T-helper 2 cell (primary cell): Measurements from ENCODE around the gene MEIS2.
"Not testable (repeated sequence)": the region's sequence is repeated elsewhere in the genome, so short reads cannot be mapped to it uniquely, and the experiment has no call there.

Experiments used
- DNase-seq, 5 experiments: peaks; one replicate each; pipeline versions ENCODE4 v3.0.0 to v3.0.0-alpha.2; 2012 to 2022

Gene MEIS2

DNA sequence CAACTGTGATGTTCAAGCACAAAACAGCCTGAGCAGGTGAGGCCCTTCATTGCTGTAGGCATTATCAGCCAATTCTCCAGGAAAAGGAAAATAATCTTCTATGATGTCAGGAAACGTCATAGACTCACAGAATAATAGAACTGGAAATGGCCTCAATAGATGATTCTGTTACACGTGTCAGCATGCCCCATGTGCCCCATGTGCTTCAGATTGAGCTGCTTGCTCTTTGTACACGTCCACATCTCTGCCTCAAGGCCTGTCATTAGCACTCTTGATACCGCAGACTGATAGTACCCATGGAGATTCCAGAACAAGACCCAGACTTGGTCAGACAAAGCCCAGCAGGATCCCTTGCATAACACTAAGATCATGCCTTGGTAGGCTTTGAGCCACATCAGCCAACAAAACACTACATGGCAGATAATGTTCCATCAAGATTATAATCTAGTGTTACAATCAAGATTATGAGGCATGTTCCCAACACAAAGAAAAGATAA is 95.9 kb downstream of the MEIS2 start:
- no peak for DNase-seq

DNA sequence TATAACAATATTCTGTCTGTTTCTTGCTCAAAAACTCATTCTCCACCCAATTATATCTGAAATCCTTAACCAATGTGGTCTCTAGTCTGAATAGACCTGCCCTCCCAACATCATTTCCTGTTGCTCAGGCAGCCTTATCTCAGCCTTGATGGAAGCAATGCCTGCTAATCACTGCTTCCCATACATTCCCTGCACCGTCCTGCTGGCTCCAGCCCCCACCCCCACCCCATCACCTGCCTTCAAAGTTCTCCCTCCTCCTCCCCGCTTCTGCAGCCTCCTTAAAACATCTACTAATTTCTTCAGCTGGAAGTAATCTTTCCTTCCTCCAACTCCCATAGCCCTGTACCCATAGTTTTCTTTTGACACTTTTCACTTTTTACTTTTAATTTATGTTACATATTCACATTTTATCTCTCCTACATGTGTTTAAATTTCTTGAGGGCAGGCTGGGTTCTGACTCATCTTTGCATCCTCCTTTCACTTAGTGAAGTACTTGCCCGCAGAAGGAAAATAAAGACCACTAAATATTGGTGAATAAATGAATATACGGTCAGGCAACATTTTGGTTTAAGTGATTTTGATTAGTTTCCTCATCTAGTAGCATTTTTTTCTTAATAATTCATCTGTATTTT is 98.2 kb downstream of the MEIS2 start:
- DNase-seq = no peak

DNA sequence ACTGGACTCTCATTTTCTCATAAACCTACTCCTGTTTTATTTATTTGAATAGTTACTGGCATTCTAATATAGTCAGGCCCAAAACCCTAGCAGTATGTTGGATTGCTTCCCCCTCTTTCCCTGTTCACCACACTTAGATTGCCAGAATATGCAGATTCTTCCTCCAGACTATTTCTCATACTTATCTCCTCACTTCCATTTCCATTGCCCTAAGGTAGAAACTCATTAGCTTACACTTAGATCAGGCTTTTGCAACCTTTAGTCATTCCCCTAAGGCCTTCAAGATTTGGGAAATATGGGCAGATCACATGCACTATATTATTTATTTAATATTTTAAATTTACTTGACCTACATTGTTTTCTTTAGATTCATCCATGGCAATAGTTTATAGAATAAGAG is 98.9 kb downstream of the MEIS2 start:
- DNase-seq = no peak

DNA sequence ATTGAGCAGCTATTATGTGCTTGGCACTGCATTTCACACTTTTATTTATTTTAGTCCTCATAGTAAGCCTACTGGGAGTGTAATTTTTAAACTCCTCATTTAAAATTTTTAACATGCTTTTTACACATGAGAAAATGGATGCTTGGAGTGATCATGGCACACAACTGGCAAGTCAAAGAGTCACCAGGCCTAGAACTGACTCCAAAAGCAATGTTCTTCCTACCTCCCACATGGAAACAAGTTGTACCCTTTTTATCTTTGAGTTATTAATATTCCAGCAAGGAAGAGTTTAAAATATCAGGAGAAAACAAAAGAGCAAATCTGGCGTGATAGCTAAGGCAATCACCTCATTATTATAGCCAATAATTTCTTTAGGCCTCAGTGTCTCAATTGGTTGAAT is 100.6 kb downstream of the MEIS2 start:
- DNase-seq = no peak

DNA sequence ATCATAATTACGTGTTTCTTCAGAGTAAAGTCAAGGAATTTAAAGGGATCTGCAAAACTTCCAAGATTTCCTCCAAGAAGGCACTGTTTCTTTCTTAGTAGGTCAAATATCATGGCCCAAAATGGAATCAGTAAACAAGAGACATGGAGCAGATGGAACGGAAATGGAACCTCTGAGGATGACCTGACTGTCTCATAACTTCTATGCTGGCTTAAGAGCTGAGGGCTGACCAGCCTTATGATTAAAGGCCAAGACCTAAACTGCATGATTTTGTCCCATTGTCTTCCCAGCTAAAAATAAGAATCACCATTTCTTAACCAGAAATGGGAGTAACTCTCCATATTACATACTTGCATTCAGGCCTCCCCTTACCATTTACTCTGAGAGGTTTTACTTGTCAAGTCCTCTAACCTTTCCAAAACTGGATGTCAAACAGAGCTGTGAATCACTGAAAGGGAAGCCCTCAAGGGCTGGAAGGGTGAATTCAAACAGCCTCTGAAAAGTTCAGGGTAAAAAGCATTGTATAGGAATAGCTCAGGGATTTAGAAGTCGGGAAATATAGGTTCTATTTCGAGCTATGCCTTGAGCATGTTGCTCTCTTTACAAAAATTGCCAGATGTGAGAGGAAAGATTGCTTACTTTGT is 103.7 kb downstream of the MEIS2 start:
- no peak for DNase-seq

DNA sequence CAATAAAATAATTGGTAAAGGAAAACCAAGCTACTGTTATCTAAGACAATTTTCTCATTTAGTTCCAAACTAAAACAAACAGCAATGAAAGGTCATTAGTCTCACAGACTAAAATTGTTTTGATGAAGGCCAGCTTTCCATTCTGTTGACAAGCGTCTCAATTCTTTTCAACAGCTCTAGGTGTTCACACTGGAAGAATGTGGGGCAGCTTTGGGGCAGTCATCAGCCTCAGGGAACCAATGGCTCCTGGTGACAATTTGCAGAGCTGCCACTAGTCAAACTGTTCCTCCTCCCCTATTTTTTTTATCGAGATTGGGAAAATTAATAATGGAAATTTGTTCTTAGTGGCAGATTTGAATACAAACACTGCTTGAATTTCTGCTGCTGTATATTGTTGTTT is 104.2 kb downstream of the MEIS2 start:
- DNase-seq = no peak

DNA sequence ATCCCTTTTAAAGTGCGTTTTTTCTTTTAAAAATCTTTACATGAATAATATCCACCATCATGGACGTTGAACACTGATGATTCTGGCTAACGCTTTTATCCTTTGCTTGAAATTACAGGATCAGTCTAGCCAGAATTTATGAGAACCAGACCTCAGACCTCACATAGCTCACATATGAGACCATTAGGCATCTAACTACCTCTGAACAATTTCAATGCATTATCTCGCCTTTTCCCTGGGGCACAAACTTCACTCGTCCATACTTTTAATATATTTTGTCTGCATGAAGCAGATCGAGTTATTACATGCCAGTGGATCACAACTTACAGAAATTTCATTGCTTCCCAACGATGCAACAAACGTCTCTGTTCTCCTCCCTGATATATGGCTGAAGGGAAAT is 105.6 kb downstream of the MEIS2 start:
- no peak for DNase-seq

DNA sequence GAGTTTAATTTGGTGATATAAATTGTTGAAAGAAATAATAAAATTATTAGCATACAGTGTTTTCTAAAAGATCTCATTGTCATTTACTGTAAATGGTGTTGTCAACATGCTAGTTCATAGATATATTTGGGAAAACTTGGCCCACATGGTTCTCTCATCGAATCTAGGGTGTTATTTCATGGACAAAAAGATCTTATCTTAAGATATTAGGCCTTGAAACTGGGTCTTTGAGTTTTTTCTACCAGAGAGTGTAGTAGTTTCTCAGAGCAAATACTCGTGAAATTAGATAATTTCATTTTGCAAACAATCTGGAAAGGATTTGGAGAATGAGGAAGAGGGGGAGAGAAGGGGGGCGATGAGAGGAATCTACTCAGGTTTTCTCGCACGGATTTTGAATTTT is 107.9 kb downstream of the MEIS2 start:
- DNase-seq = no peak

DNA sequence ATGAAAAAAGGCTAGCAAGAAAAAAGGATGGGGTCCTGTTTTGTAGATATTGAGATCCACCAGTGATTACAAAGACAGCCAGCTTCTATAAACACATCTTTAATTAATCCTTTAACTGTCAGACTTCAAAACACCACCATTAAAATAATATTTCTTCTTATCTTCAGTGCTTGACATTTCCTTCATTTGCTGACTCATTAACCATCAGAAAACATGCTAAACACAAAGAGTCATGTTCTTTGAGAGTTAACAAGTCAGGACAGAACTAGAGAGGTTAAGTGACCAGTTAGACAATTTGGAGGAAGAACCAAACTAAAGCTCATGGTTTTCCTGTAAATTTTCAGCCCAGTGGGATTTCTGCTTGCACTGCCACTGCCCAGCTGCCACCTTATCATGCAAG is 111.4 kb downstream of the MEIS2 start:
- no peak for DNase-seq

DNA sequence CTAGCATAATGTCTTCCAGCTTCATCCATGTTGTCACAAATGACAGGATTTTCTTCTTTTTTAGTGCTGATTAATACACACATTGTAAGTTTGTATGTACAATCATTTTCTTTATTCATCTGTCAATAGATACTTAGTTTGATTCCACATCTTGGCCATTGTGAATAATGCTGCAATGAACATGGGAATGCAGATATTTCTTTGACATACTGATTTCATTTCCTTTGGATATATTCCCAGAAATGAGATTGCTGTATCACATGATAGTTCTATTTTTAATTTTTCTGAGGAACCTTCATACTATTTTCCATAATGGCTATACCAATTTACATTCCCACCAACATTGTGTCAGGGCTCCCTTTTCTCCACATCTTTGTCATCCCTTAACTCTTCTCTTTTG is 117.9 kb downstream of the MEIS2 start:
- no peak for DNase-seq

DNA sequence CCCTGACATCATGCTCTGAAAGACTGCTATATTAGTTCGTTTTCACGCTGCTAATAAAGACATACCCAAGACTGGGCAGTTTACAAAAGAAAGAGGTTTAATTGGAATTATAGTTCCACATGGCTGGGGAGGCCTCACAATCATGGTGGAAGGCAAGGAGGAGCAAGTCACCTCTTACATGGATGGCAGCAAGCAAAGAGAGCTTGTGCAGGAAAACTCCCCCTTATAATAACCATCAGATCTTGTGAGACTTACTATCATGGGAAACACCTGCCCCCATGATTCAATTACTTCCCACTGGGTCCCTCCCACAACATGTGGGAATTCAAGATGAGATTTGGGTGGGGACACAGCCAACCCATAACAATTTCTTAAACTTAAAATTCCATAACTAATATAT is 120.1 kb downstream of the MEIS2 start:
- DNase-seq = not testable (repeated sequence)

DNA sequence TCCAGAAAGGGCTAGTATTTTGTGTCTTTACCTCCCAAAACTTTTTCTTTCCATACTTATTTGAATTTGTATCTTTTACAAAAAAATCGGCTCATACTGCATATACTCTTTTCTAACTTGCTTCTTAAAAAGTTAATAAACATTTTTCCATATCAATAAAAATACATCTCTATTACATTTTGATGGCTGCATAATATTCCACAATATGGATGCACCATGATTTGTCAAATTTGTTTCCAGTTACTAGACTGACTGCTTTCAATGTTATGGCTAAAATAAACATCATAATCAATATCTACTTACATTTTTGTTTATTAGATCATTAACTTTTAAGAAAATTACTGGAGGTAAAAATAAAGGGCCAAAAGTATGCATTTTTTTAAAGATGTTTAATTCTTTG is 121.7 kb downstream of the MEIS2 start:
- no peak for DNase-seq

DNA sequence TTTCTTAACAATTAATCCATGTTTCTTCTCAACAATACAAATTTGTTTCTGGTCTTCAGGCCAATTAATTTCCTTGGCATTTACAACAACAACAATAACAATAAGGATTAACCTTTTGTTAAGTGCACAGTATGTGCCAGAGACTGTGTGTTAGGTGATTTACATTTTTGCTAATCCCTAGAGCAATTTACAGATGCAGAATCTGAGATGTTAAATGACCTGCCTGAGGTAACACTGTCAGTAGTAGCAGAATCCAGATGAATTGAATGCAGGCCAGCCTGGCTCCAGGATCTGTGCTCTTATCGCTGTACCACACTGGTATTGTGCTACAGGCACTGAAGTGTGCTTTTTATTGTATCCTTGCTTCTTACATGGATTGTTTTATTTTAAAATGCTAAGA is 122.2 kb downstream of the MEIS2 start:
- DNase-seq = no peak

DNA sequence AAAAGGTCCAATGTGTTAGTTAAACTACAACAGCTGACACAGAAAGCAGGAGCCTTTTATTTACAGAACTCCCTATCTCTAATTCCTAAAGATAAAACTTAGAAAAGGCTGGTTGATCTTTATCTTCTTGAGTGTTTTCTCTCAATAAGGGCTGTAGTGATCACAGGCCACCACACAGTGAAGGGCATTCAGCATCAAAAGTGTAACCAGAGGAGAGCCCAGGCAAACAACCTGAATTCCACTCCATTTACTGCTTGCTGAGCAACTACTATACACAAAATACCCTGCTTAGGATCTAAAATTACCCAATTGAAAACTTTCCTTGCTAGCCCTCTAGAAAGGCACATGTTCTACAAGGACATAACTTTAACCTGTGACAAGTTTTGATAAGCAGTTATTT is 122.7 kb downstream of the MEIS2 start:
- no peak for DNase-seq

DNA sequence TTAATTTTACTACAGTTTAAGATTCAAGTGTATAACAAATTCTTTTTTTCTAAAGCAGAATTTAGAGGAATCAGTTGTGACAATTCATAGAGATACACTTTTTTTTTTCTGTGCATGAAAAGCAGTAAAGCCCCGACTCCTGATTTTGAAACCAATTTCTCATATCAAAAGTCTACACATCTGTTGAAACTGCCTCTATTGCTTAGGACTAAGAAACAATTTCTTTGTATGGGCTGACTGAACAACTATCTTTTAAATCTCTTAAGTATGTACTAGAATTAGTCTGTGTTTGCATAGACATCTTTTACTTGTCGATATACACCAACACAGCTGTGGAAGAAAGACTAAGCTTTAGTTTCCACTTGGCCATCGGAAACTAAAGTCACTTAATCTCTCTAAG is 127.6 kb downstream of the MEIS2 start:
- no peak for DNase-seq

DNA sequence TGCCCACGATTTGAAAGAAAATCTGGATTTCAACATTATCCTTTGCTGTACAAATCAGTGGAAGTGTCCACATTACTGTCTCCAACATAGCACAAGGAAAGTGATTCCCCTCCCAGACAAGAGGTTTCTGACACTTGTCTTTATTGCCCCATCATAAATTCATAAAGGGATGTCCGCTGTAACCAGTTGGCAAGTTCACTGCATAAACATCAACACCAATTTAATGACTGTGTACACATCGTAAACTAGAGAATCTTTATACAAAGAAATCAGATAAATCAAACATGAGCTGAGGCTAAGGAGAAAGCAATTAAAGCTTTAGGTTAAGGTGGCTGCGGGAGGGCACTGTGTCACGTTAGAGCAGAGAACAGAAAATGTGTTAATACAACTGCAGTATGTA is 129.8 kb downstream of the MEIS2 start:
- DNase-seq = no peak

DNA sequence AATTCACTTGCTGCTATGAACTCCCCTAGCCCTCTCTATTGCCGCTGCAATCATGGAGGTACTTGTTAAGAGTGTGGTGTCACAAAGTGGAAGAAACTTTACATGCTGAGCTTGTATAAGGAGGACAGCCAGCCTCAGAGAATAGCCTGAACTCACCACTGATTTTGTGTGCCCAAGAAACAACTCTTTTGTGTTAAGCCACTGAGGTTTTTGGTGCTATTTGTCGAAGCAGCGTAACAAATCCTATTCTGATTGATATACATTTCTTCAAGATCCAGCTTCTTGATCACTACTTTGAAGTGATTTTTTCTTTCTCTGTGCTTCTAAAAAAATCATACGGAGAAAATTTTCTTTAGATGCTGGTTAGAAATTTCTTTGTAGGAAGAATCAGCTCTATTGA is 132.4 kb downstream of the MEIS2 start:
- no peak for DNase-seq

DNA sequence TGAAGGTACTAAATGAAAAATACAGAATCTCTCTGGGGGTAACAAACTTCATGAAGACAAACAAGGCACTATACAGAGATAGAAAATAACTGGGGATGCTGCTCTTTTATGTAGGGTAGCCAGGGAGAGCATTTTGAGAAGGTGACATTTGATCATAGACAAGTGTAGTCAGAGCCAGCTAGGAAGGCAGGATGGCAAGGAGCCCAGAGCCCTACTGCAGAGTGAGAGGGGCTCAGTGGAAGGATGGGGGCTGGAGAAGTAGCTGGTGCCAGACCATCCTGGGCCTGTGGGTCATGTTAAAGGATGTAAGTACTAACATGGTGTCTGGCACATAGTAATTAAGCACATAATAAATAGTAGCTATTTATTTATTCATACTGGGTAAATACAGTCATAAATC is 133.6 kb downstream of the MEIS2 start:
- no peak for DNase-seq

DNA sequence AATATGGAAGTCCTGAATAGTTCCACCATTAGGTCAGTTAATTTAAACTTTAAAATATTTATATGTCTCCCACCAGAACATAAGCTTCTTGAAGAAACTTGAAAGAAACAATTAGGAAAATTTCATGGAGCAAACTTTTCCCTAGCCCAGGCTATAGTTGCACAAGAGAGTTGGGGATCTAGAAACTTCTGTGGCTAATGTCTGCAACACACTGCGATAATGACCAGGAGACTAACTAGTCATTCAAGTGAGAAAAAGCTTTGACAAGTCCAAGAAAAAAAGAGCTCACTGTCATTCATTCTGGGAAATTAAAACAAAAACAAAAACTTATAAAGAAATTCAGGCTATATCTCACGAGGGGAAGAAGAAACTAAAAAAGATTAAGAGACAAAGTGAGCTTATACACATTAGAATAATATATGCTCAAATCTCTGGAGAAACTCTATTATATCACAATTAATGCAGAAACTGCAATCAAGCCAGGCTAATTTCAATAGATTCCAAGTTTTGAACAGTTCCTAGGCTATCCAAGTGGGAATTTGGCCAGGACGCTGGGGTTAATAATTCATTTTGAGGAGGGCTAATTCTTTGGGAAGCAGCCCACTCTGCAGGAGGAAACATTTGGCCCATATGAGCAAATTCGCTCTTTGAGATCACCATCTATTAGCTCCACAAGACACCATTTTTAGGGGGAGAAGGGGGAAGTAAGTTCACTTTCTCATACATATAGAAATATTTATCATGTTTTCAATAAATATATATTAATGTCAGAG is 134.6 kb downstream of the MEIS2 start:
- DNase-seq = no peak

DNA sequence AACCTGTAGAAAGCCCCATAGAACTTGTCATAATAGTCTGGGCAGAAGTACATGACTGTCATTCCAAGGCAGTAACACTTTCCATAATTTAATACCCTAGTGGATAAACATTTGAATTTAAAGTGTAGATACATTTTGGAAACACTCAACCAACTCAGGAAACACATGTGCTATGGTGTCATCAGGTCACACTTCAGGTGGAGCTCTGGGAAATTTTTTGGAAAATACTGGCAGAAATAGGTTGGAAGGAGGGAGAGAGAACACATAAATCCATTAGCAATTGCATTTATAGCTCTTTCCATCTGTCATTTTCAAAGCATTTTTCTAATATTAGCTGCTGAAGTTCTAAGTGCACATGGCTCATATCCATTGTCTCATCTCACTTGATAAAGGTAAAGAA is 135.7 kb downstream of the MEIS2 start:
- DNase-seq = no peak

DNA sequence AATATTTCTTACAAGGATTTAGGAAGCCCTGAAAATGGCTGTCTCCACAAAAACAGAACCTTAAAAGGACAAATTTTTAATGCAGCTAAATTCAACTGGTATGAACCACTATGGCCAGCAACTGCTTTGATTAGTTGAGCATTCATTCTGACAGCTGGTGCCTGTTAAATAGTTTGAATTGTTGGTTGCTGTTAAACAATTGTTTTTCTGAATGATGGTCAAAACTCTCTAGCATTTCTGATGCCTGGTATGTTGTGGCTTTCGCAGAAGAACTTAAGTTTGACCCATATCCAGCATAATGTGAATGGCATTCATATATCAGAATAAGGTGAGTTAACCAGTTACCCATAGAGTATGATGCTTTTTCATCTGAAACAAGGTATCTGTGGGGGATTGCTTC is 138.4 kb downstream of the MEIS2 start:
- DNase-seq = no peak

DNA sequence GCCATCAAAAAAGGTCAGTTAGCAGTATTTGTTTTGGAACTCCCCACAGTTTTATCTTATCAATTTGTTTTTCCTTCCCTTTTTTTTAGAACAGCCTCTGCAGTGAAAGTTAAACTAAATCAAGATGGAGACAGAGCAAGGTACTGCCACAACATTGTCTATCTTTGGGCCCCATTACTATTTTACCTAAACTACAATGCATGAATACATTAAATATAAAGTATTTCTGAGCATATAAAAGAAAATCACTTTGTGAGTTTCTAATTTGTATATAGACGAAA is 139.5 kb downstream of the MEIS2 start:
- DNase-seq = no peak

DNA sequence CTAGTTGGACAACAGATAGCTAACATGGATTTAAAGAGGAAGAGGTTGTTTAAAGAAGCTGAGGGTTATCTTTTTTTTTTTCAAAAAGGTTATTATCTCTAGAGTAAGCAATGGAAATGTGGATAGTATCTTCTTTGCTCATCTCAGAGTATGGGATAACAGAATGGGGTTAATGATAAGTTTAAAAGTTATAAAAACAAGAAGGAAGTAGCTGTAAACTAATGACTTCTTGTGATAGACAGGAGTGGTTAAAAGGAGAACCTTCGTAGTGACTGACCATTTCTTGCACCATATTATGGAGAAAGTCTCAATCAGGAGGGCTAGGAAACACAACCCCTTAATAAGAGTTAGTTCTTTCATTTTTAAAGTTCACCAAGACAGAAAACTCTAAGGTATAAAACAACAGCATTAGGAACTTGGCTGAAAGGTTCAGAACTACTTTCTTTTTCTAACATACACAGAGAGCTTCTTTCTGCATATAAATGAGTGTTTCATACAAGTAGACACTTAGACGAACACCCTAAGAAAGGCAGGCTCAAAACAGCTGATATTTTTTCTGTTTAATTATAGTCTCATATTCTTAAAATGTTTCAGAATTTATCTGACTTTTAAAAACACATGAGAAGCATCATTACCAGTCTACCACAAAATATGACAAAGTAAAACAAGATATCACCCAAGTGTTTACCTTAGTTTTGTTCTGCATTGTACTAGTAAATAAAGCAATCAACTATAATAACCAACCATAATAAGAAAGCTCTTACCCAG is 140.0 kb downstream of the MEIS2 start:
- DNase-seq = no peak

DNA sequence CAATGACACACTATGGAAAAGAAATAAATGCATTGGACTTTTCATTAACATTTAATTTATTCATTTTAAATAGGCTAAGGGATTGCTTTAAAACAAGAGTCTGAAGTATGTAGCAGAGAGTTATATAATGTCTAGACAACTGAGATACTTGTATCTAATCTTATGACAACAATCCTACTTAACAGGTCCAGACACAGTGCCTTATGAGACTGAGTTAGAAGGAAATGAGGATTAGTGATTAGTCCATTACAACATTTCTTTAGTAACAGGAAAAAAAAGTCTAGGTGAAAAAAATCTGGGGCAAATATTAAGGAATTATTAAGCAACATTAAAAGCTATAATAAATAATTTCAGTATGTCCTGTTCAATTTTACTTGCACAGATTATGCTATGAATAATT is 140.6 kb downstream of the MEIS2 start:
- DNase-seq = no peak
